Measurements from ENCODE around the gene SHOC2.
"Not testable (repeated sequence)": the region's sequence is repeated elsewhere in the genome, so short reads cannot be mapped to it uniquely, and the experiment has no call there.

SHOC2 gene

DNA sequence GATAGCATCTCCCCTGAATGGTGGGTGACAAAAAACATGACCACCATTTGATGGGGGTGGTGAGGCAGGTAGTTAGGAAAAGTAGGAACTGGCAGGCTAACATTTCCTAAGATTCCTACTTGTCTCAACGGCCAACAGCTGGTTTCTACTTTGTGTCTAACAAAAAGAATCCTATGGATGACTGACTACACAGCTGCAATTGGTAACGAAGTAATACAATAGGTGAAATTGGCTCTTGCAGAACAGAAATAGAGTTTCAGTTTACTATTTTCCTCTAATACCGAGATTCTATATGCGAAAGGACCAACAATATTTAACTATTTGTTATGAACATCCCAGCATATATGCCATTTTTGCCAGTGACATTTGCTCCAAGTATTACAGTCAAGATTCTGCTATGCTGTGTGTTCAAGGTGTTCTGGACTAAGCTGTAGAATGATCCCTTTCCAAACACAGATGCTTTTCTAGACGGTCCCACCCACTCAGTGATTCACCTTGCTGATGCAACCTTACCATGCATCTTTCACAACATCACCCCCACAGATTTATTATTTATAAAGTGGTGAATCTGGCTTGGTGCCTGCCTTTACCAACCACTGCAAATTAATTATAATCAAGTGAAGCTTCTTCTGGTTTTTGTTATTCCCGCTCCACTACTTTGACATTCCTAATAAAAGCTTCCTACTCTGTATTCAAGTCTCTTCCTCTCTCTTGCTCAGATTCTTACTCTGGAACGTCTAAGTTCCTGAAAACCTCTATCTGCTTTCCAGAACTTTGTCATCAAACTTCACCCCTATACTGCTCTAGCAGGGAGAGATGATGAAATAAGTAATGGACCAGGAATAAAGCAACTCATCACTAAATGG lies 17.2 kb upstream of the SHOC2 start:
- no peak for DNase-seq (ENCODE audit: low read depth in 2 of 2, low spot score in 1 of 2)

GRCh38 chr10:110903280-110904278 lies 15.8 kb upstream of the SHOC2 start:
- no peak for DNase-seq (ENCODE audit: low read depth in 2 of 2, low spot score in 1 of 2)

- no peak for DNase-seq (ENCODE audit: low read depth in 2 of 2, low spot score in 1 of 2)
Measured at GRCh38 chr10:110910138-110910537, 9.3 kb upstream of the SHOC2 start.

DNA sequence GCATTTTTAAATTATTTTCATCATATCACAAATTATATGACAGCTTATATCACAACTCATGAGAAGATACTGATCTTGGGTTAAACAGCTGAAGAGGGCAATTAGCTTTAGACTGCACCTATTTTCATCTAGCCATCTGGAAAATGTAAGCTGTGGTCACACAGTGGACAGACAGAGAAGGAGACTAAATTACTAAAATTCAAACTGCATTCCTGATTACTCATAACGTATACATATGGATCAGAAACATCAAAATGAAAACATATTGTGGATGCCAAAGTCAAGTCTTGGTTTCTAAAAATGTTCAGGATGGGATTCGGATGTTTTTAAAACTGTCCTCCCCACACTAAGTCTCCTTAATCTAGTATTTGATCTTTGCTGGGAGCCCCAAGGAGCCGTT lies 7.0 kb upstream of the SHOC2 start:
- DNase-seq (ENCODE audit: low read depth in 2 of 2, low spot score in 1 of 2): no peak

DNA sequence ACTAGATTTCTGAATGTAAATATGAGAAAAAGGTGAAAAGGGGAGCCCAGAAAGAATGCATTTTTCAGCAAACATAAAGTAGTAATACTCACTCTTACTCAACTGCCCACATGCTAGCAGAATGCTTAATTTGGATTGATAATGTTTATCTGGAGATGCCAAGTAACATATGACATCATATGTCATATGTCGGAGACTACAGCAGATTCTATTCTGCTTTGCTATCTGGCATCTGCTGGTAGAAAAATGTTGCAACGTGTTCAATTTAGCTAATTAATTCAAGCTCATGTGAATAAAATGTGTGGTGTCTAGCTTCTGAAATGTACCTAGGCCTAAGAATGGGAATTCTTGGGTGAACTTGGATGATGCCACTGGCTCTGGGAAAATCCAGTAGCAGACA lies 5.0 kb upstream of the SHOC2 start:
- DNase-seq (ENCODE audit: low read depth in 2 of 2, low spot score in 1 of 2): no peak

DNA sequence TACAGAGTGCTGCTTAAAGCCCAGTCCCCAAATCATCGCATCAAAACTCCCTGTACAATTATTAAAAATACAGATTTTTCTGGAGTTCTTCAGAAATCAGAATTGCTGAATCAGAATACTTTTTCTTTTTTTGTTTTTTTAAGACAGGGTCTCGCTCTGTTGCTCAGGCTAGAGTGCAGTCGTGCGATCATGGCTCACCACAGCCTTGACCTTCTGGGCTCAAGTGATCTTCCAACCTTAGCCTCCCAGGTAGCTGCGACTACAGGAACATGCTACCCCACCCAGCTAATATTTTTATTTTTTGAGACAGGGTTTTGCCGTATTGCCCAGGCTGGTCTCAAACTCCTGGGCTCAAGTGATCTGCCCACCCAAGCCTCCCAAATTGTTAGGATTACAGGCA lies 4.4 kb upstream of the SHOC2 start:
- DNase-seq (ENCODE audit: low read depth in 2 of 2, low spot score in 1 of 2): no peak

GRCh38 chr10:110915600-110915999 lies 3.8 kb upstream of the SHOC2 start:
- DNase-seq (ENCODE audit: low read depth in 2 of 2, low spot score in 1 of 2): not testable (repeated sequence)

DNA sequence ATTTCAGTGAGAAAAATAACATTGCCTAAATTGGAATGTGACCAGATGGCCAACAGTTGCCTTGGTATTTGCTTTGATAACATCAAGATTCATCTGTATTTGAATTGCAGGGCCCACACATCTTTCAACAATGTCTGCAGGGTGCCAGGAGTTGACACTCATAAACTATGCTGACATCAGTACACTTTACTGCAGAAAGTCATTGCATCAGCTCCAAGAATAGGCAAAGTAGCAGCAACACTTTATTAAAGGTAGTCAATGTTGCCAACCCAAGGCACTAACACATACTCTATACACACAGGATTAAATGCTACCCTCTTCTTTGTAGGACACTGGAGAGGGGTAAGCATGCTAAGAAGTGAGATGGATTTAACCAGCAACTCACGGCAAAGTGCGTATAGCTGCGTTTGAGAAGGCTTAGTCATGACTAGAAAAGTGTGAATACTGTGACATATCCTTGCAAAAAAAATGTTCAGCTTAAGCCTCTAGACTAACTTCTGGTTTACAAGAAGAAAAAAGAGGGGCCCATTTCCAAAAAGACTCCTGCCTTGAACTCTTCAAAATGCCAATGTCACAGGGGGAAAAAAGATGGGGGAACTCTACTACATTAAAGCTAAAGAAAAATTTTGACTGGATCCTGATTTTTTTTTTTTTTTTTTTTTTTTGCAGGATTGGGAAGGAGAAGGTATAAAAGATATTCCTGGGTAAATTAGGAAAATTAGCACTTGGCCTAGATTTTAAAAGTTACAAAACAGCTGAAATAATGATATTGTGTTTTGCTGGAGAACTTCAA lies 2.7 kb upstream of the SHOC2 start:
- DNase-seq (ENCODE audit: low read depth in 2 of 2, low spot score in 1 of 2): no peak

DNA sequence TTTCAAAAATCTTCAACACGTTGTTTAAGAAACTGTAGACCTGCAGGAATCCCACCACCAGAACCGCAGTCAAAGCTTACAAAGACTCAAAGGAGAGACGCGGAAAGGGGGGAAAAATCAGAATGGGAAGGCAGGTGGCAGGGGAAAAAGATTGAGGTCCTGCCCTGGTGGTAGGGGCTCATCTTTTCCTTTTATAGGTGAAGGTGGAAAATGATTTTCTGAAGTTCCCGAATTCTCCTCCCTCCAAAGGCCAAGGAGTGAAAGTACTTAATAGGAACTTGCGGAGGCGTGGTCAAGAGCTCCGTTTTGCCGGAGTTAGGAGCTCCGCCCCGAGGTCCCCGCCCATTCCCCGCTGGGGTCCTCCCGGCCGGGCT lies 1.1 kb upstream of the SHOC2 start:
- DNase-seq (ENCODE audit: low read depth in 2 of 2, low spot score in 1 of 2): peak; percentile 57 to 75

DNA sequence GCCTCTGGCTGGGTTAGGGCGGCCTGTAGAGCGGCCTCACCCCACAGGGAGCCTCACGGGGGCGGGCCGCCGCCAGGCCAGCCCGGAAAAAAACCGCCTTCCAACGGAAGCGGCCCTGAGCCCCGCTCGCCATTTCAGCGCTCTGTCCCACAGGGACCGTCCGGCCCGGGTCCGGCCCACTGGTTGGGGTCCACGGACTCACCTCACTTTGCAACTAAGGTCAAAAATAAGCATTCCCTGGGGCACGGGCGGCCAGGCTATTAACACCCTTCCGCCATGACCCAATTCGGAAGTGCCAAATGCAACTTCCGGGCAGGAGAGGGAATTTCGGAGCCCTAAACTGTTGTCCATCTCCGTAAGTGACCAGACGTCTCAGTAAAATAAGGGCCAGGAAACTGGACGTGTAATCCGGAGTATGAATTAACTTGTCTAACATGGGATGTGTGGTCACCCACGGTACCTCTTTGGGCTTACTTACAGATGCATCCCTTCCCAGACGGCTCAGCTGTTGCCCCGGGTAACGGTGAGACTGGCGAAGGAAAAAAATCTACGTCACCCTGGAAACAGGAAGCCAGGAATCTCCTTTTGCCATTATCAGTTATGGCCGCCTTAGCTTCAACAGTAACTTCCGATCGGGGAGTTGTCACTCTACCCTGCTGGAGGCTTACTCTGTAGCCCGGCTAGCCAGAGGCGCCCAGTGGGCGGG lies 608 bp upstream of the SHOC2 start, which contains the start of gene BBIP1:
Gene BBIP1 (minus strand): TSS at position 538 of the 706 bp plus-strand sequence. CDS start 1,023 bp downstream, outside the sequence.
- peak in 1 of 2 donors; percentile 97 for DNase-seq (ENCODE audit: low read depth in 2 of 2, low spot score in 1 of 2)

DNA sequence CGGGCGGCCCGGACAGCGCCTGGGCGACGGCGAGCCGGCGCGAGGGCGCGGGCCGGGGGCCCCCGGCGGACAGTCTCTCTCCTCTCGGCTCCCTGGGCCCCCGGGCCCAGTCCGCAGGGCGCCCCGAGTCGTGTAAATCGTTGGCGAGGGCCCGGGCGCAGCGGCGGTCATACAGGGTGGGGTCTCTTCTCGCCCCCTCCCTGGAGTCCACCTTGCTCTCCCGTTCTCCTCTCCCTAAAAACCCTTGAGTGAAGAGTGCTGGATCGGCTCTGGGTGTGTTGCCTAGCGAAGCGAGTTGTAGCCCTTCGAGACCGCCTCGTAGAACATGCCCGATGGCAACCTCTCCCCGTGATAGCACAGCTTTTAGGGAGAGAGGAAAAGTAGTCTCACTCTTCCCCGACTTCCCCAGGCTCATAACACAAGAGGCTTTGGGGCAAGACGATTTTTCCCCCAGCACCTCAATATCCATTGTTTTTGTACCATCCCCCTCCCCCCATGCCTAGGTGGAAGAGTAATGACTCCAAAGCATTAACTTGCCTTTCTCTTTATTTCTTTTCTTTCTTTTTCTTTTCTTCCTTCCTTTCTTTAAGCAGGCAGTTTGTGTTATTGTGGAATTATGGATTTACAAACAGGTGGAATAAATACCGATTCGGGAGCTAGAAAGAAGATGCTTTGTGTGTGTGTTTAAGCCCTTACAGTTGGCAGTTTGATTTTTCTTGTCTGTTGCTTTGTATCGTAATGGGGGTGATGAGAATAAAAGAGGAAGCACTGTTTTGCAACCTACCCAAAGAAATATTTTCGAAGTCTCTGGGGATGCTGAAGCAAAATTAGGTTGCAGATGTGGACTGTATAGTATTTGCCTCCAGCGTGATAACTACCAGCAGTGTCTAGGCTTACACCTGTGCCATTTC lies 822 bp downstream of the SHOC2 start:
- DNase-seq (ENCODE audit: low read depth in 2 of 2, low spot score in 1 of 2): no peak

DNA sequence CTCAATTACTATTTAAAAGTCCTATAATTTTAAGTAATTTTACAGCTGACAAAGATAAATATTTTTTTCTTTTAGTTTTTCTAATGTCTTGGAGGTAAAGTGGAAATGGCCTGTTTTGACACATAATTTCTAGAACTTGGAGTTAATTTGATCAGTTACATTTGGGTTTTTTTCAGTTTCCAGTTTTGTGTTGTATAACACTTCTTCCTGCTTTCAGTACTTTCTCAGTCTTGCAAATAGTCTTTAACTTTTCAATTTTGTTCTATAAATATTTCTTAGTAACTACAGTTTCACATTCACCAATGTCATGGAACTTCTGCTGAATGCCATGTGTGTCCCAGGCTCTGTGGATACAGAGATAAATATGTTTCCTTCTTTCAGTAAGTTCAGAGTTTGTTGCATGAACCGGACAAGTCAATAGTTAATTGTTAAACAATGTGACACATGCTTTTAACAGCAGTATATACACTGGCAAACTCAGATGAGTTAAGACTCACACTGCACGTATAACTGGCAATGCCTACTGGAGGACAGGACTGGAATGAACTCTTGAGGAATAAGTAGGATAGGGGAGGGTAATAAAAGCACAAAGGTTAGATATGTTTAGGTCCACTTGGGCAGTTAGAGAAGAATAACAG lies 4.6 kb downstream of the SHOC2 start:
- DNase-seq (ENCODE audit: low read depth in 2 of 2, low spot score in 1 of 2): no peak

- DNase-seq (ENCODE audit: low read depth in 2 of 2, low spot score in 1 of 2): no peak
Measured at GRCh38 chr10:110927461-110927860, 8.1 kb downstream of the SHOC2 start.

GRCh38 chr10:110931769-110932381 lies 12.5 kb downstream of the SHOC2 start:
- no peak for DNase-seq (ENCODE audit: low read depth in 2 of 2, low spot score in 1 of 2)

GRCh38 chr10:110932505-110933180 lies 13.2 kb downstream of the SHOC2 start:
- no peak for DNase-seq (ENCODE audit: low read depth in 2 of 2, low spot score in 1 of 2)

DNA sequence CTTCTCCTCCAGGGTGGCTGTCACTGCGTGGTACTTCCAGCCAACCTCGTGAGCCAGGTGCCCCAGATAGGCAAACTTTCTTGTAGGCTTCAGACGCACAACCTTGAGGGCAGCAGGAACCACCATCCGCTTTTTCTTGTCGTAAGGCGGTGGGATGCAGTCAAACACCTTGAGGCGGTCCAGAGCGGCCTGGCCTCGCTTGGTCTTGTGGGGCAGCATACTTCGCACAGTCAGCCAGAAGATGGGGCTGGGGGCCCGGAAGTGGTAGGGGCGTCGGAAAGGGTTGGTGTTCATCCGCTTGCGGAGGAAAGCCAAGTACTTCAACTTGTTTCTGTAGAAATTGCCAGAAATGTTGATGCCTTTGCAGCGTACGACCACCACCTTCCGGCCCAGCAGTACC lies 17.4 kb downstream of the SHOC2 start:
- DNase-seq (ENCODE audit: low read depth in 2 of 2, low spot score in 1 of 2): no peak

- DNase-seq (ENCODE audit: low read depth in 2 of 2, low spot score in 1 of 2): no peak
Measured at GRCh38 chr10:110939419-110939818, 20.0 kb downstream of the SHOC2 start.
